Dermis blood vessel endothelial cell (primary cell): ENCODE results near the gene FZR1. TPM values are rescaled to one million over a fixed set of nuclear protein-coding genes. Genes with fewer than 3 reads are reported as not detected.

ENCODE experiments used
- DNase-seq: peaks from one replicate; pipeline ENCODE4 v3.0.0; 2010
- total RNA-seq: library from RNA; depleted of rRNA; stranded (reverse); fragments of >200 nt; gene quantifications from 2 replicates; pipeline ENCODE4 v1.2.3, GENCODE V29; 2014

The FZR1 gene
- 36.1 and 66.7 TPM in 2 replicates for total RNA-seq

- peak; percentile 99 for DNase-seq
Observed at GRCh38 chr19:3505598-3506383, at the start of gene FZR1. TSS of gene FZR1 (plus strand) at chr19:3506311. CDS start at chr19:3522990, 16,679 bp downstream.

GRCh38 chr19:3456925-3457527, 49.1 kb upstream of the FZR1 start:
- DNase-seq = no peak

GRCh38 chr19:3457528-3458228, 48.4 kb upstream of the FZR1 start:
- DNase-seq = no peak

- peak; percentile 17 for DNase-seq
Observed at GRCh38 chr19:3458229-3459088, 47.7 kb upstream of the FZR1 start.

GRCh38 chr19:3459089-3459881, 46.8 kb upstream of the FZR1 start:
- peak; percentile 93 for DNase-seq

GRCh38 chr19:3459965-3460582, 46.0 kb upstream of the FZR1 start:
- no peak for DNase-seq

- DNase-seq = no peak
Observed at GRCh38 chr19:3462991-3463713, 43.0 kb upstream of the FZR1 start.

GRCh38 chr19:3463714-3464586, 42.2 kb upstream of the FZR1 start:
- no peak for DNase-seq

GRCh38 chr19:3464587-3465235, 41.4 kb upstream of the FZR1 start:
- DNase-seq = no peak

- no peak for DNase-seq
Observed at GRCh38 chr19:3465552-3465951, 40.6 kb upstream of the FZR1 start.

GRCh38 chr19:3466635-3467034, 39.5 kb upstream of the FZR1 start:
- DNase-seq = no peak

- no peak for DNase-seq
Observed at GRCh38 chr19:3467437-3468198, 38.5 kb upstream of the FZR1 start.

GRCh38 chr19:3468211-3468610, 37.9 kb upstream of the FZR1 start:
- DNase-seq = no peak

GRCh38 chr19:3469638-3470499, 36.2 kb upstream of the FZR1 start:
- DNase-seq = no peak

- DNase-seq = no peak
Observed at GRCh38 chr19:3470500-3471128, 35.5 kb upstream of the FZR1 start.

- peak; percentile 52 for DNase-seq
Observed at GRCh38 chr19:3471954-3472655, 34.0 kb upstream of the FZR1 start.
